WTC11 (cell line): Measurements from ENCODE around the gene HSPB6.

Experiments used
- EMX1 ChIP-seq: fragments of 250-450 bp; sonication (Bioruptor Pico); IDR thresholded peaks from 2 replicates; pipeline ENCODE4 v1.8.0; 2021; ENCODE audit warnings: mild to moderate bottlenecking
- KAT7 ChIP-seq: sonication (generic); formaldehyde crosslinking; IDR thresholded peaks from 2 replicates; pipeline ENCODE4 v1.8.1; 2023; ENCODE audit warnings: missing genetic modification reagents, mild to moderate bottlenecking, borderline replicate concordance
- RELA ChIP-seq: sonication (generic); formaldehyde crosslinking; IDR thresholded peaks from 2 replicates; pipeline ENCODE4 v1.8.1; 2022; ENCODE audit warnings: missing genetic modification reagents, mild to moderate bottlenecking, borderline replicate concordance
- ZNF121 ChIP-seq: sonication (generic); formaldehyde crosslinking; IDR thresholded peaks from 2 replicates; pipeline ENCODE4 v1.8.0; 2023; ENCODE audit warnings: missing genetic modification reagents
- TF ChIP-seq, protein P1 (sequence below): fragments of 200-600 bp; IDR thresholded peaks from 2 replicates; pipeline ENCODE4 v1.8.0; 2022; ENCODE audit warnings: antibody characterized with exemption
- TF ChIP-seq, protein P2 (sequence below): sonication (generic); formaldehyde crosslinking; IDR thresholded peaks from 2 replicates; pipeline ENCODE4 v1.8.1; 2023; ENCODE audit warnings: mild to moderate bottlenecking, missing genetic modification reagents
- TF ChIP-seq, protein P3 (sequence below): sonication (generic); formaldehyde crosslinking; IDR thresholded peaks from 2 replicates; pipeline ENCODE4 v1.8.0; 2022; ENCODE audit warnings: mild to moderate bottlenecking, missing genetic modification reagents
- TF ChIP-seq, protein P4 (sequence below): sonication (generic); formaldehyde crosslinking; IDR thresholded peaks from 2 replicates; pipeline ENCODE4 v1.8.1; 2023; ENCODE audit warnings: mild to moderate bottlenecking, missing genetic modification reagents, moderate library complexity
- TF ChIP-seq, protein P5 (sequence below): sonication (generic); formaldehyde crosslinking; IDR thresholded peaks from 2 replicates; pipeline ENCODE4 v1.8.1; 2023; ENCODE audit warnings: mild to moderate bottlenecking, missing genetic modification reagents

DNA sequence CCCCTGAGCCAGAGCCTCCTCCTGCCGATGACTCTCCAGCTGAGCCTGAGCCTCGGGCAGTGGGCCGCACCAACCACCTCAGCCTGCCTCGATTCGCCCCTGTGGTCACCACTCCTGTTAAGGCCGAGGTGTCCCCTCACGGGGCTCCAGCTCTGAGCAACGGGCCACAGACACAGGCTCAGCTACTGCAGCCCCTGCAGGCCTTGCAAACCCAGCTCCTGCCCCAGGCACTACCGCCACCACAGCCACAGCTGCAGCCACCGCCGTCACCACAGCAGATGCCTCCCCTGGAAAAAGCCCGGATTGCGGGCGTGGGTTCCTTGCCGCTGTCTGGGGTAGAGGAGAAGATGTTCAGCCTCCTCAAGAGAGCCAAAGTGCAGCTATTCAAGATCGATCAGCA, 35.5 kb downstream of the HSPB6 start:
- TF ChIP-seq, protein P1, sequence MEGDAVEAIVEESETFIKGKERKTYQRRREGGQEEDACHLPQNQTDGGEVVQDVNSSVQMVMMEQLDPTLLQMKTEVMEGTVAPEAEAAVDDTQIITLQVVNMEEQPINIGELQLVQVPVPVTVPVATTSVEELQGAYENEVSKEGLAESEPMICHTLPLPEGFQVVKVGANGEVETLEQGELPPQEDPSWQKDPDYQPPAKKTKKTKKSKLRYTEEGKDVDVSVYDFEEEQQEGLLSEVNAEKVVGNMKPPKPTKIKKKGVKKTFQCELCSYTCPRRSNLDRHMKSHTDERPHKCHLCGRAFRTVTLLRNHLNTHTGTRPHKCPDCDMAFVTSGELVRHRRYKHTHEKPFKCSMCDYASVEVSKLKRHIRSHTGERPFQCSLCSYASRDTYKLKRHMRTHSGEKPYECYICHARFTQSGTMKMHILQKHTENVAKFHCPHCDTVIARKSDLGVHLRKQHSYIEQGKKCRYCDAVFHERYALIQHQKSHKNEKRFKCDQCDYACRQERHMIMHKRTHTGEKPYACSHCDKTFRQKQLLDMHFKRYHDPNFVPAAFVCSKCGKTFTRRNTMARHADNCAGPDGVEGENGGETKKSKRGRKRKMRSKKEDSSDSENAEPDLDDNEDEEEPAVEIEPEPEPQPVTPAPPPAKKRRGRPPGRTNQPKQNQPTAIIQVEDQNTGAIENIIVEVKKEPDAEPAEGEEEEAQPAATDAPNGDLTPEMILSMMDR, result no peak
- TF ChIP-seq, protein P2, sequence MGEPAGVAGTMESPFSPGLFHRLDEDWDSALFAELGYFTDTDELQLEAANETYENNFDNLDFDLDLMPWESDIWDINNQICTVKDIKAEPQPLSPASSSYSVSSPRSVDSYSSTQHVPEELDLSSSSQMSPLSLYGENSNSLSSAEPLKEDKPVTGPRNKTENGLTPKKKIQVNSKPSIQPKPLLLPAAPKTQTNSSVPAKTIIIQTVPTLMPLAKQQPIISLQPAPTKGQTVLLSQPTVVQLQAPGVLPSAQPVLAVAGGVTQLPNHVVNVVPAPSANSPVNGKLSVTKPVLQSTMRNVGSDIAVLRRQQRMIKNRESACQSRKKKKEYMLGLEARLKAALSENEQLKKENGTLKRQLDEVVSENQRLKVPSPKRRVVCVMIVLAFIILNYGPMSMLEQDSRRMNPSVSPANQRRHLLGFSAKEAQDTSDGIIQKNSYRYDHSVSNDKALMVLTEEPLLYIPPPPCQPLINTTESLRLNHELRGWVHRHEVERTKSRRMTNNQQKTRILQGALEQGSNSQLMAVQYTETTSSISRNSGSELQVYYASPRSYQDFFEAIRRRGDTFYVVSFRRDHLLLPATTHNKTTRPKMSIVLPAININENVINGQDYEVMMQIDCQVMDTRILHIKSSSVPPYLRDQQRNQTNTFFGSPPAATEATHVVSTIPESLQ (CRISPR knock-in tag), result no peak
- TF ChIP-seq ZNF121 (CRISPR knock-in tag) (no peak), EMX1 (CRISPR knock-in tag) (no peak), KAT7 (CRISPR knock-in tag) (no peak), RELA (CRISPR knock-in tag) (no peak)
- TF ChIP-seq, protein P3, sequence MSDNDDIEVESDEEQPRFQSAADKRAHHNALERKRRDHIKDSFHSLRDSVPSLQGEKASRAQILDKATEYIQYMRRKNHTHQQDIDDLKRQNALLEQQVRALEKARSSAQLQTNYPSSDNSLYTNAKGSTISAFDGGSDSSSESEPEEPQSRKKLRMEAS (CRISPR knock-in tag), result no peak
- TF ChIP-seq, protein P4, sequence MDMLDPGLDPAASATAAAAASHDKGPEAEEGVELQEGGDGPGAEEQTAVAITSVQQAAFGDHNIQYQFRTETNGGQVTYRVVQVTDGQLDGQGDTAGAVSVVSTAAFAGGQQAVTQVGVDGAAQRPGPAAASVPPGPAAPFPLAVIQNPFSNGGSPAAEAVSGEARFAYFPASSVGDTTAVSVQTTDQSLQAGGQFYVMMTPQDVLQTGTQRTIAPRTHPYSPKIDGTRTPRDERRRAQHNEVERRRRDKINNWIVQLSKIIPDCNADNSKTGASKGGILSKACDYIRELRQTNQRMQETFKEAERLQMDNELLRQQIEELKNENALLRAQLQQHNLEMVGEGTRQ, result no peak
- TF ChIP-seq, protein P5, sequence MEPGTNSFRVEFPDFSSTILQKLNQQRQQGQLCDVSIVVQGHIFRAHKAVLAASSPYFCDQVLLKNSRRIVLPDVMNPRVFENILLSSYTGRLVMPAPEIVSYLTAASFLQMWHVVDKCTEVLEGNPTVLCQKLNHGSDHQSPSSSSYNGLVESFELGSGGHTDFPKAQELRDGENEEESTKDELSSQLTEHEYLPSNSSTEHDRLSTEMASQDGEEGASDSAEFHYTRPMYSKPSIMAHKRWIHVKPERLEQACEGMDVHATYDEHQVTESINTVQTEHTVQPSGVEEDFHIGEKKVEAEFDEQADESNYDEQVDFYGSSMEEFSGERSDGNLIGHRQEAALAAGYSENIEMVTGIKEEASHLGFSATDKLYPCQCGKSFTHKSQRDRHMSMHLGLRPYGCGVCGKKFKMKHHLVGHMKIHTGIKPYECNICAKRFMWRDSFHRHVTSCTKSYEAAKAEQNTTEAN, result no peak
